CD4-positive, CD25-positive, alpha-beta regulatory T cell (primary cell): ENCODE measurements around the gene PRPF38B. TPM values are rescaled to one million over a fixed set of nuclear protein-coding genes. Genes with fewer than 3 reads are reported as not detected.

Source experiments
- ATAC-seq, 2 donors: fragments of 150-1000 bp; cut with Tn5 transposase; one replicate each; pipeline ENCODE4 v1.10.0; 2021; ENCODE audit warnings: low read depth in 2 of 2, moderate number of reproducible peaks in 2 of 2, moderate library complexity in 1 of 2
- DNase-seq, 3 donors: peaks; one replicate each; pipeline versions ENCODE4 v3.0.0 to v3.0.0-alpha.2; 2012 to 2022; ENCODE audit warnings: mixed read lengths in 1 of 3
- H3K27ac ChIP-seq: one replicate; pipeline ENCODE4 v1.7.0; 2013; ENCODE audit warnings: mild to moderate bottlenecking, low read length; ENCODE audit not compliant: insufficient read depth, poor library complexity, severe bottlenecking
- H3K27me3 ChIP-seq: one replicate; pipeline ENCODE4 v1.7.0; 2013; ENCODE audit warnings: low read length; ENCODE audit not compliant: control insufficient read depth, insufficient read depth
- H3K36me3 ChIP-seq: one replicate; pipeline ENCODE4 v1.7.0; 2013; ENCODE audit warnings: mild to moderate bottlenecking, low read length, moderate library complexity; ENCODE audit not compliant: control insufficient read depth, insufficient read depth
- H3K4me1 ChIP-seq: 2 replicates; pipeline ENCODE4 v1.7.0; 2013; ENCODE audit warnings: mild to moderate bottlenecking, low read length; ENCODE audit not compliant: insufficient read depth, control insufficient read depth, poor library complexity, severe bottlenecking
- H3K4me3 ChIP-seq: one replicate; pipeline ENCODE4 v1.7.0; 2013; ENCODE audit warnings: low read depth, mild to moderate bottlenecking, low read length, moderate library complexity
- H3K9me3 ChIP-seq, 2 experiments: 1 replicate in 1 of 2; 2 replicates in 1 of 2; pipeline ENCODE4 v1.7.0; 2013; ENCODE audit warnings: low read length in 2 of 2, mild to moderate bottlenecking in 1 of 2, moderate library complexity in 1 of 2; ENCODE audit not compliant: control insufficient read depth in 2 of 2
- H3K27ac Mint-ChIP-seq, 3 donors: one replicate each; pipeline ENCODE4 v1.8.0; 2020 to 2022; ENCODE audit warnings: mild to moderate bottlenecking in 3 of 3, mixed read lengths in 3 of 3, moderate library complexity in 2 of 3
- H3K27me3 Mint-ChIP-seq: one replicate; pipeline ENCODE4 v1.8.0; 2022; ENCODE audit warnings: mild to moderate bottlenecking, mixed read lengths
- H3K36me3 Mint-ChIP-seq: one replicate; pipeline ENCODE4 v1.8.0; 2020; ENCODE audit warnings: mixed read lengths
- H3K4me1 Mint-ChIP-seq, 4 donors: one replicate each; pipeline ENCODE4 v1.8.0; 2020 to 2022; ENCODE audit warnings: mixed read lengths in 4 of 4, mild to moderate bottlenecking in 1 of 4
- H3K4me3 Mint-ChIP-seq, 4 donors: one replicate each; pipeline ENCODE4 v1.8.0; 2020 to 2022; ENCODE audit warnings: mild to moderate bottlenecking in 4 of 4, mixed read lengths in 4 of 4, moderate library complexity in 3 of 4
- H3K9me3 Mint-ChIP-seq, 7 donors: one replicate each; pipeline ENCODE4 v1.8.0; 2020 to 2022; ENCODE audit warnings: mixed read lengths in 7 of 7, mild to moderate bottlenecking in 3 of 7, moderate library complexity in 2 of 7
- polyA plus RNA-seq, 4 donors: library from polyadenylated mRNA; unstranded; fragments of 300-500 nt; fragmentation: Illumina TruSeq; gene quantifications; one replicate each; pipeline ENCODE4 v1.2.3, GENCODE V29; 2021
- total RNA-seq: library from RNA; stranded (reverse); gene quantifications from one replicate; pipeline ENCODE4 v1.2.3, GENCODE V29; 2022

Gene PRPF38B, protein sequence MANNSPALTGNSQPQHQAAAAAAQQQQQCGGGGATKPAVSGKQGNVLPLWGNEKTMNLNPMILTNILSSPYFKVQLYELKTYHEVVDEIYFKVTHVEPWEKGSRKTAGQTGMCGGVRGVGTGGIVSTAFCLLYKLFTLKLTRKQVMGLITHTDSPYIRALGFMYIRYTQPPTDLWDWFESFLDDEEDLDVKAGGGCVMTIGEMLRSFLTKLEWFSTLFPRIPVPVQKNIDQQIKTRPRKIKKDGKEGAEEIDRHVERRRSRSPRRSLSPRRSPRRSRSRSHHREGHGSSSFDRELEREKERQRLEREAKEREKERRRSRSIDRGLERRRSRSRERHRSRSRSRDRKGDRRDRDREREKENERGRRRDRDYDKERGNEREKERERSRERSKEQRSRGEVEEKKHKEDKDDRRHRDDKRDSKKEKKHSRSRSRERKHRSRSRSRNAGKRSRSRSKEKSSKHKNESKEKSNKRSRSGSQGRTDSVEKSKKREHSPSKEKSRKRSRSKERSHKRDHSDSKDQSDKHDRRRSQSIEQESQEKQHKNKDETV
- total RNA-seq (132 TPM), polyA plus RNA-seq (10 to 100 TPM; 18.9 to 31.4 (median 20.2) TPM)

DNA sequence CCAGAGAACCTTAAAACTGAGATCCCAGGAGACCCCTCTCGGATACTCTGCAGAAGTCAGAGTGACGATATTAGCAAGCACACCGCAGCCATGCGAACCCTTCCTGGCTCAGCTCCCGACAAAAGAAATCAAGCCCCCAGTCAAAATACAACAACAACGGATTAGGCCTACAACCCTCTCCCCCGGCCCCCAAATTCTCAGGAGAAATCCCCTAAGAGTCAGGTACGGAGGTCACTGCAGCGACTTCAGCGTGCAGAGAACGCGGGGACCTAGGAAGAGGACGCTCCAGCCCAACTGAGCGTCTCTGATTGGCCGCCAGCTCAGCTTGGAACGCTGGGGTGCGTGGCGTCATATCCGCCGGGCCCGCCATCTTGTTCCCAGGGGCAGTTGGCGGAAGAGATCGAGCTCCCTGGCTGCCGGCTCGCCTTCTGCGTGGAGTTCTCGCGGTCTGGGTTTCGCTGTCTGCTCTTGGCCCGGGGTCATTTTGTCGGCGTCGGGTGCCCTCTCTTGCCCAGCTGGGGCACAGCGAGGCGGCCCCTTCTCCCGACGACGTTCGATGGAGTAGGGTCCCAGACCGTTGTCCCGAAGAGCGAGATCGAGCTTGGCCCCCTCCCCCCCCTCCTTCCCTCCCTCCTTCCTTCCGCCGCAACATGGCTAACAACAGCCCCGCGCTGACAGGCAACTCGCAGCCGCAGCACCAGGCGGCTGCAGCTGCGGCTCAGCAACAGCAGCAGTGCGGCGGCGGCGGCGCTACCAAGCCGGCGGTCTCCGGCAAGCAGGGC lies at the start of gene PRPF38B:
TSS of gene PRPF38B (plus strand) at position 369 of the 782 bp plus-strand sequence. CDS start at position 651, 282 bp downstream.
- H3K4me3 Mint-ChIP-seq = peak within 1 kb of the TSS; percentile 91 to 100 (median 94)

DNA sequence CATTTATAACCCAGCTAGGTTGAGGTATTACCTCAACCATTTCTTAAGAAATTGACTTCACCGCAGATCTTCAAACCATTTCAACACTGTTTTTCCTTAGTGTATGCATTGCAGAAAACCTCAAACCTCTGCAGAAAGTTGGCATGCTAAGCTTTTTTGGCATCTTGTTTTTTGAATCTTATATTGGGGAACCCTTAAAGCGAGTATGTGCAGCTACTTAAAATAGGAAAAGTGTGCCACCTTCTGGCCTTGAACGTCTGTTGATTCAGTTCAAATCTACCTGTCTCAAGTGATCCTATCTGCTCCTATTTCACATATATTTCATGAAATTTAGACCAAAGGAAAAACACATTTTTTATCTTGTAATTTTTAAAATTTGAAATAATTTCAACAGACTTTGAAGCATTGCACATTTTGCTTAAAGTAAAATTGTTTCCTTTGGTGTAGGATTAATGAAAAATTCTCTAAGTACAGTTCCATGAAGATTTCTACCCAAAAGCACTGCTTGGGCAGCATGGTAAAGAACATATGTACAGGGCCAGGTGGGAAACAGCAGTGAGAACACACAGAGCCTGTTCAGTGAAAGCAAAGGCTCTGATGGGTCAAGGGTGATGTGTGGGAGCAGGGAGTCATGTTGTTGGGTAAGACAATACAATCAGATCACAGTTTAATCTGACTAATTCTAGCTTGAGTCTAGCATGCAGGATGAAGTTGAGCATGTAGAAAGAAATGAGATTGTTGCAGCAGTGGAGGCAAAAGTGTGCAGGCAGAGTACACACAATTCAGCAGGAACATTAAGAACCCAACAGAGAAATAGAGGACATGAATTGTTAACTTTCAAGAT lies 48.4 kb upstream of the PRPF38B start:
- Mint-ChIP-seq H3K27ac (peak overlapping the region; percentile 78 to 100 (median 98)), H3K4me1 (peaks cover 35 to 76% (median 51%) of the 10 kb centered on the region in 4 donors), H3K9me3 (peaks cover 0 to 10% (median 3%) of the 10 kb centered on the region in 7 donors), H3K36me3 (peaks cover 10% of the 10 kb centered on the region), H3K27me3 (no peaks in the 10 kb centered on the region), H3K4me3 (peak overlapping the region in 3 of 4 donors; percentile 23 to 73 (median 27))
- peak; percentile 24 to 28 for ATAC-seq
- H3K27me3 ChIP-seq = no peaks in the 10 kb centered on the region
- H3K27ac ChIP-seq = peak overlapping the region; percentile 80
- peak; percentile 30 to 86 (median 66) for DNase-seq
- peaks cover 0 to 5% of the 10 kb centered on the region in 2 experiments for H3K9me3 ChIP-seq
- H3K4me3 ChIP-seq = peak overlapping the region; percentile 53
- peaks cover 2% of the 10 kb centered on the region for H3K36me3 ChIP-seq
- peaks cover 48% of the 10 kb centered on the region for H3K4me1 ChIP-seq

More for the DNA sequence above, at the start of gene PRPF38B:
- Histone ChIP-seq H3K4me1 (peaks cover 56% of the 10 kb centered on the region), H3K4me3 (peak within 1 kb of the TSS; percentile 98), H3K27me3 (no peaks in the 10 kb centered on the region), H3K27ac (peak within 1 kb of the TSS; percentile 99), H3K36me3 (peaks cover 19% of the 10 kb centered on the region), H3K9me3 (no peaks in the 10 kb centered on the region)
- ATAC-seq = peak; percentile 85 to 87
- Mint-ChIP-seq H3K27me3 (peaks cover 5% of the 10 kb centered on the region), H3K27ac (peak within 1 kb of the TSS; percentile 95 to 100 (median 98)), H3K9me3 (no peaks in the 10 kb centered on the region), H3K36me3 (peaks cover 16% of the 10 kb centered on the region), H3K4me1 (peaks cover 25 to 47% (median 38%) of the 10 kb centered on the region in 4 donors)
- DNase-seq = peak; percentile 92 to 97 (median 94)

DNA sequence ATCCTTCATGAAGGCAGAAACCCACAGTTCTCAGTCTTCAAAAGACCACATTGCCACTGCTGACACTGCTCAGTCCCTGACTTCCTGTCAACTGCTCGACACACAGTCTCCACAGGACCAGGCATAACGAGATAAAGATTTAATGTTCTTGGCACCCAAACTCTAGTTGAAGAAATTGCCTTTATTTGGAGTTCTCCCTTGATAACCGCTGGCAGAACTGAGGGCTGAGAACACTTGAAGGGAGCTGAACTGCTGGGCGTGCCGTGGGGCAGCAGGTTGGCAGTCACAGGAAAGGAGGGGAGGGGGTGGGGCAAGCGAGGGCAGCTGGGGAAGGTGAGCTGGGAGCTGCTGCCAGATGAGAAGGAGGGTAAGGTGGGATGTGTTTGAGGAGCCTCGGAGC lies 47.1 kb upstream of the PRPF38B start:
- ATAC-seq (peak; percentile 68 to 71), DNase-seq (peak; percentile 15 to 85 (median 67))
- Mint-ChIP-seq H3K27me3 (no peaks in the 10 kb centered on the region), H3K27ac (peak overlapping the region; percentile 97 to 100 (median 98)), H3K4me3 (peak overlapping the region; percentile 74 to 87 (median 83)), H3K9me3 (peaks cover 0 to 10% (median 3%) of the 10 kb centered on the region in 7 donors), H3K4me1 (peaks cover 34 to 71% (median 49%) of the 10 kb centered on the region in 4 donors), H3K36me3 (peaks cover 22% of the 10 kb centered on the region)
- Histone ChIP-seq H3K4me3 (peak overlapping the region; percentile 53), H3K27me3 (no peaks in the 10 kb centered on the region), H3K4me1 (peaks cover 48% of the 10 kb centered on the region), H3K9me3 (peaks cover 0 to 5% of the 10 kb centered on the region in 2 experiments), H3K36me3 (peaks cover 8% of the 10 kb centered on the region), H3K27ac (peak overlapping the region; percentile 80)

DNA sequence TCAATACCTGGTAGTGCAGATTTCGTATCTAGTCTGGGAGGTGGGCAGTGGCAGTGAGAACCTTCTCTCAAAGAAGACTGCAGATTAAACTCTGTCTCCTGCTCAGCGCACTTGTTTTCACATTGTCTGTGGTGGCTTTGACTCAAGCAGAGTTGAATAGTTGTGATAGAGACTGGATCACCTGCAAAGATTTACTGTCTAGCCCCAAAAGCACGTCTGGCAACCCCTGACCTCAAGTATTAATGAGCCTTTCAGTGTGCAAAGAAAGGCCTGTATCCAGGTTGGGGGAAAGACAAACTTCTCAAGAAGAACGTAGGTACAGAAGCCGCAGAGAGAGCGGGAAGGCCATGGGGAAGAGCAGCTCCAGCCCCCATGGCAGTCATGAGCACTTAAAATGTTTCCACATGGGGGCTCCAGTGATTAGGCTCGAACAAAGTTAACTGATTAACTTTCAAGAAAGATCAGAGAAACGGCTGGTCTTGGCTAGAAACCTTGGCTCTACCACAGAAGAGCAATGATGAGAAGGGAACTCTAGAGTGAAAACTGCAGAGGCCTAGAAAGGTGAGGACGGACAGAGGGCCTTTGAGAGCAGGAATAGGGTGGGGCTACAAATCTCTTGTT lies 46.4 kb upstream of the PRPF38B start:
- peaks cover 15% of the 10 kb centered on the region for H3K36me3 ChIP-seq
- H3K36me3 Mint-ChIP-seq = peaks cover 29% of the 10 kb centered on the region
- no peak for ATAC-seq
- H3K27ac ChIP-seq = peak overlapping the region; percentile 80
- peak overlapping the region; percentile 67 for H3K4me3 ChIP-seq
- H3K27me3 Mint-ChIP-seq = no peaks in the 10 kb centered on the region
- peaks cover 0 to 5% of the 10 kb centered on the region in 2 experiments for H3K9me3 ChIP-seq
- DNase-seq = peak in 1 of 3 donors; percentile 26
- peaks cover 30 to 66% (median 46%) of the 10 kb centered on the region in 4 donors for H3K4me1 Mint-ChIP-seq
- peaks cover 48% of the 10 kb centered on the region for H3K4me1 ChIP-seq
- no peaks in the 10 kb centered on the region for H3K27me3 ChIP-seq
- peaks cover 0 to 10% (median 3%) of the 10 kb centered on the region in 7 donors for H3K9me3 Mint-ChIP-seq
- peak overlapping the region; percentile 18 to 87 (median 83) for H3K4me3 Mint-ChIP-seq
- peak overlapping the region; percentile 97 to 100 (median 98) for H3K27ac Mint-ChIP-seq

DNA sequence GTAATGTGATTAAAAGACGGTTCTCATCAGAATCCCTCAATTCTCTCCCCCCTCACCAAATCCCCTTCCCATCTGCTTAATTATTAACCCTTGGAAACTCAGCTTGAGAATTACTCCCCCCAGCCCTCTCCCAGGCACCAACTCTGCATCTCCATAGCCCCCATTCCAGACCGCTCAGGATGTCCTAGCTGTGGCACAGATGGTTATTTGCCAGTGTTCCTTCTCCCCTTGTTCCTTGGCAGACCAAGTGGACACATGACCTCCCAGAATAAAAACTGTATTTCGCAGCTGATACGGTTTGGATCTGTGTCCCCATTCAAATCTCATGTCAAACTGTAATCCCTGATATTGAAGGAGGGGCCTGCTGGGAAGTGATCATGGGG lies 45.9 kb upstream of the PRPF38B start:
- H3K4me1 ChIP-seq = peaks cover 48% of the 10 kb centered on the region
- Mint-ChIP-seq H3K4me1 (peaks cover 30 to 66% (median 46%) of the 10 kb centered on the region in 4 donors), H3K36me3 (peaks cover 33% of the 10 kb centered on the region)

DNA sequence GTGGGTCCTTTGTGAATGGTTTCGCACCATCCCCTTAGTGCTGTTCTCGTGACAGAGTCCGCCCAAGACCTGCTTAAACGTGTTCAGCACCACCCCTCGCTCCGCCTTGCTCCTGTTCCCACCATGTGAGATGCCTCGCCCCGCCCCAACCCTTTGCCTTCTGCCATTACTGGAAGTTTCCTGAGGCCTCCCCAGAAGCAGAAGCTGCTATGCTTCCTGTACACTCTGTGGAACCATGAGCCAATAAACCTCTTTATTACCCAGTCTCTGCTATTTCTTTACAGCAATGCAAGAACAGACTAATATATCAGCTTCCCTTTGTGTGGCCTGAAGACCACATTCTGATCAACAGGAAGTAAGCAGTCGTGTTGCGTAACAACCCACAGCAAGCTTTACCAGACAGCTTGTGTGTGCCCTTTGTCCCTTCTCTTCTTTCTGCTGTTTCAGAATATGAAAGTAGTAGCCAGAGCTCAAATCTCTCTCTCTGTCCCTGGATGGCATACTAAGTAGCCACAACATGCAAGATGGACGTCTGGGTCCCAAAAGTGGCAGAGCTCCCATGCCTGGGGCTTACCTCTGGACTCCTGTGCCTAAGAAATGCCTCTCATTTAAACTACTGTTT lies 45.4 kb upstream of the PRPF38B start:
- H3K36me3 ChIP-seq = peaks cover 15% of the 10 kb centered on the region
- H3K4me1 ChIP-seq = peaks cover 48% of the 10 kb centered on the region
- H3K4me3 ChIP-seq = peak overlapping the region; percentile 67
- ATAC-seq = peak; percentile 84
- H3K27me3 Mint-ChIP-seq = no peaks in the 10 kb centered on the region
- peaks cover 0 to 5% of the 10 kb centered on the region in 2 experiments for H3K9me3 ChIP-seq
- H3K27me3 ChIP-seq = no peaks in the 10 kb centered on the region
- peaks cover 0 to 10% (median 3%) of the 10 kb centered on the region in 7 donors for H3K9me3 Mint-ChIP-seq
- peaks cover 38% of the 10 kb centered on the region for H3K36me3 Mint-ChIP-seq
- H3K27ac ChIP-seq = peak overlapping the region; percentile 80
- peak overlapping the region; percentile 58 to 95 (median 83) for H3K4me3 Mint-ChIP-seq
- DNase-seq = peak; percentile 44 to 90 (median 82)
- H3K27ac Mint-ChIP-seq = peak overlapping the region; percentile 97 to 100 (median 98)
- H3K4me1 Mint-ChIP-seq = peaks cover 30 to 63% (median 46%) of the 10 kb centered on the region in 4 donors

More for the DNA sequence above, 45.9 kb upstream of the PRPF38B start:
- Histone ChIP-seq H3K9me3 (peaks cover 0 to 5% of the 10 kb centered on the region in 2 experiments), H3K36me3 (peaks cover 15% of the 10 kb centered on the region), H3K4me3 (peak overlapping the region; percentile 67), H3K27me3 (no peaks in the 10 kb centered on the region), H3K27ac (peak overlapping the region; percentile 80)
- ATAC-seq (no peak), DNase-seq (no peak)
- peaks cover 0 to 10% (median 3%) of the 10 kb centered on the region in 7 donors for H3K9me3 Mint-ChIP-seq
- H3K27me3 Mint-ChIP-seq = no peaks in the 10 kb centered on the region
- peak overlapping the region; percentile 58 to 95 (median 83) for H3K4me3 Mint-ChIP-seq
- peak overlapping the region; percentile 97 to 100 (median 98) for H3K27ac Mint-ChIP-seq
